8988T (cell line): ENCODE measurements around the gene TNFRSF14.
"Not testable (repeated sequence)": the region's sequence is repeated elsewhere in the genome, so short reads cannot be mapped to it uniquely, and the experiment has no call there.

Source experiments
- DNase-seq: peaks from one replicate; pipeline ENCODE4 v3.0.0; 2011

Gene TNFRSF14

GRCh38 chr1:2569060-2569459, 12.9 kb downstream of the TNFRSF14 start:
- no peak for DNase-seq

- not testable (repeated sequence) for DNase-seq
Measured at GRCh38 chr1:2569703-2570102, 13.5 kb downstream of the TNFRSF14 start.

GRCh38 chr1:2570332-2570731, 14.2 kb downstream of the TNFRSF14 start:
- DNase-seq = no peak

- no peak for DNase-seq
Measured at GRCh38 chr1:2571348-2571747, 15.2 kb downstream of the TNFRSF14 start.

- no peak for DNase-seq
Measured at GRCh38 chr1:2573250-2573920, 17.2 kb downstream of the TNFRSF14 start.

- DNase-seq = no peak
Measured at GRCh38 chr1:2574350-2574749, 18.2 kb downstream of the TNFRSF14 start.

- no peak for DNase-seq
Measured at GRCh38 chr1:2575801-2576663, 19.9 kb downstream of the TNFRSF14 start.

- not testable (repeated sequence) for DNase-seq
Measured at GRCh38 chr1:2577565-2578075, 21.4 kb downstream of the TNFRSF14 start.

GRCh38 chr1:2578758-2579118, 22.6 kb downstream of the TNFRSF14 start:
- DNase-seq = no peak

- no peak for DNase-seq
Measured at GRCh38 chr1:2580691-2581090, 24.5 kb downstream of the TNFRSF14 start.

- DNase-seq = no peak
Measured at GRCh38 chr1:2582391-2582790, 26.2 kb downstream of the TNFRSF14 start.

GRCh38 chr1:2583331-2583791, 27.2 kb downstream of the TNFRSF14 start:
- no peak for DNase-seq

GRCh38 chr1:2583871-2584351, 27.7 kb downstream of the TNFRSF14 start:
- no peak for DNase-seq

GRCh38 chr1:2584686-2585317, 28.6 kb downstream of the TNFRSF14 start:
- no peak for DNase-seq

GRCh38 chr1:2585318-2586092, 29.3 kb downstream of the TNFRSF14 start:
- DNase-seq = no peak

- peak; percentile 97 for DNase-seq
Measured at GRCh38 chr1:2586154-2587070, 30.2 kb downstream of the TNFRSF14 start, which contains the start of gene PRXL2B. Gene PRXL2B, plus strand, starts transcription at chr1:2586777. Its CDS starts 109 bp downstream, at chr1:2586886.

GRCh38 chr1:2587071-2587859, 31.1 kb downstream of the TNFRSF14 start:
- peak; percentile 51 for DNase-seq

- no peak for DNase-seq
Measured at GRCh38 chr1:2587860-2588571, 31.8 kb downstream of the TNFRSF14 start.

- DNase-seq = no peak
Measured at GRCh38 chr1:2588661-2589430, 32.7 kb downstream of the TNFRSF14 start.
